AG09309 (cell line): ENCODE measurements around the gene KIF5A.

ENCODE experiments used
- DNase-seq: peaks from one replicate; pipeline ENCODE4 v3.0.0-alpha.2; 2010; ENCODE audit warnings: low read depth
- H3K4me3 ChIP-seq: 2 replicates; pipeline ENCODE4 v1.5.1; 2011; ENCODE audit warnings: mild to moderate bottlenecking, low read depth, low read length, moderate library complexity; ENCODE audit not compliant: control insufficient read depth
- CTCF ChIP-seq: IDR thresholded peaks from 2 replicates; pipeline ENCODE4 v1.5.1; 2011; ENCODE audit warnings: mild to moderate bottlenecking, low read depth, low read length, inconsistent platforms; ENCODE audit not compliant: insufficient read depth, control insufficient read depth; ENCODE audit errors: missing control alignments

KIF5A gene

GRCh38 chr12:57530396-57531142, 19.3 kb upstream of the KIF5A start:
- no peak overlapping the region for H3K4me3 ChIP-seq
- no peak for TF ChIP-seq CTCF
- DNase-seq, result no peak

GRCh38 chr12:57531836-57532235, 18.0 kb upstream of the KIF5A start:
- DNase-seq, result no peak
- no peak for TF ChIP-seq CTCF
- no peak overlapping the region for H3K4me3 ChIP-seq

GRCh38 chr12:57533108-57533507, 16.7 kb upstream of the KIF5A start:
- DNase-seq, result no peak

GRCh38 chr12:57534250-57534649, 15.6 kb upstream of the KIF5A start:
- DNase-seq, result no peak
- H3K4me3 ChIP-seq, result no peak overlapping the region
- no peak for TF ChIP-seq CTCF

More at GRCh38 chr12:57533108-57533507, 16.7 kb upstream of the KIF5A start:
- TF ChIP-seq CTCF, result no peak
- H3K4me3 ChIP-seq, result no peak overlapping the region

GRCh38 chr12:57534991-57535543, 14.8 kb upstream of the KIF5A start:
- DNase-seq, result no peak
- no peak overlapping the region for H3K4me3 ChIP-seq
- no peak for TF ChIP-seq CTCF

GRCh38 chr12:57535764-57536596, 13.9 kb upstream of the KIF5A start:
- DNase-seq, result no peak
- no peak for TF ChIP-seq CTCF
- no peak overlapping the region for H3K4me3 ChIP-seq
